ENCODE measurements around the gene STK32C.

DNA sequence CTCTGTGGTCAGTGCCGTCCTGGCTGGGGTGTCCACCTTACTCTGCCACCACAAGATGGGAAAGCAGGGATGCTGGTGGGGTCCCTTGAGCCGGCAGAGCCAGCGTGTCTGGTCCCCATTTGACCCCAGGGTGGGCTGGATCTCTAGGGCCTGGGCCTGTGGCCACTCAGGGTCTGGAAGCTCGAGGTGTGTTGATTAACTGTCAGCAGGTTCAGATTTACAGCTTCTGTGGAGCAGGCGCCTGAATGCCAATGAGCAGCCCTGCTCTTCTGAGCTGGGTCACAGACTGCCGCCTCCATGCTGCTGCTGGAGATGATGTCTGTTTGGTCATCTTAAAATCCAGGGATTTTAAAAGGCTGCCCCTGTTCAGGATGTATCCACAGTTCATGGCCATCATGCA lies 132.3 kb downstream of the STK32C start:
- no peak for TF ChIP-seq POLR2AphosphoS5 (IDR thresholded peaks at IDR 0.05; ENCODE audit: insufficient read depth in 1 of 2, low read depth in 1 of 2)
- TF ChIP-seq, protein P1, sequence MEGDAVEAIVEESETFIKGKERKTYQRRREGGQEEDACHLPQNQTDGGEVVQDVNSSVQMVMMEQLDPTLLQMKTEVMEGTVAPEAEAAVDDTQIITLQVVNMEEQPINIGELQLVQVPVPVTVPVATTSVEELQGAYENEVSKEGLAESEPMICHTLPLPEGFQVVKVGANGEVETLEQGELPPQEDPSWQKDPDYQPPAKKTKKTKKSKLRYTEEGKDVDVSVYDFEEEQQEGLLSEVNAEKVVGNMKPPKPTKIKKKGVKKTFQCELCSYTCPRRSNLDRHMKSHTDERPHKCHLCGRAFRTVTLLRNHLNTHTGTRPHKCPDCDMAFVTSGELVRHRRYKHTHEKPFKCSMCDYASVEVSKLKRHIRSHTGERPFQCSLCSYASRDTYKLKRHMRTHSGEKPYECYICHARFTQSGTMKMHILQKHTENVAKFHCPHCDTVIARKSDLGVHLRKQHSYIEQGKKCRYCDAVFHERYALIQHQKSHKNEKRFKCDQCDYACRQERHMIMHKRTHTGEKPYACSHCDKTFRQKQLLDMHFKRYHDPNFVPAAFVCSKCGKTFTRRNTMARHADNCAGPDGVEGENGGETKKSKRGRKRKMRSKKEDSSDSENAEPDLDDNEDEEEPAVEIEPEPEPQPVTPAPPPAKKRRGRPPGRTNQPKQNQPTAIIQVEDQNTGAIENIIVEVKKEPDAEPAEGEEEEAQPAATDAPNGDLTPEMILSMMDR (IDR thresholded peaks at IDR 0.05), result no peak
- TF ChIP-seq POLR2A (IDR thresholded peaks at IDR 0.05), result no peak
